ENCODE measurements around the gene CETN2. TPM values are rescaled to one million over a fixed set of nuclear protein-coding genes. Genes with fewer than 3 reads are reported as not detected.

CETN2 gene
- total and polyA plus RNA-seq, 2 donors (not counting 3 experiments of a cell fraction or from before 2014, with no cell fraction given) = 15.4 to 28.2 TPM

Other genes with a start within 250 kb of the CETN2 start
- not detected in 2 replicates for gene GABRQ, start 192.9 kb downstream of the CETN2 start, total RNA-seq
- gene GABRQ, start 192.9 kb downstream of the CETN2 start, polyA plus RNA-seq = 0.01 and 0.02 TPM in 2 replicates
- gene MAGEA3, start 132.0 kb downstream of the CETN2 start, total RNA-seq = not detected in 2 replicates
- not detected in 2 replicates for gene MAGEA3, start 132.0 kb downstream of the CETN2 start, polyA plus RNA-seq
- gene CSAG2, start 121.5 kb downstream of the CETN2 start, total RNA-seq = not detected in 2 replicates
- not detected in 2 replicates for gene CSAG2, start 121.5 kb downstream of the CETN2 start, polyA plus RNA-seq
- not detected in 2 replicates for gene MAGEA2B, start 116.1 kb downstream of the CETN2 start, total RNA-seq
- gene MAGEA2B, start 116.1 kb downstream of the CETN2 start, polyA plus RNA-seq = not detected in 2 replicates
- gene CSAG1, start 97.0 kb downstream of the CETN2 start, total RNA-seq = not detected in 2 replicates
- not detected in 2 replicates for gene CSAG1, start 97.0 kb downstream of the CETN2 start, polyA plus RNA-seq
- gene MAGEA12, start 97.0 kb downstream of the CETN2 start, total RNA-seq = not detected in 2 replicates
- gene MAGEA12, start 97.0 kb downstream of the CETN2 start, polyA plus RNA-seq = not detected in 2 replicates
- gene MAGEA2, start 76.9 kb downstream of the CETN2 start, total RNA-seq = not detected in 2 replicates
- not detected in 2 replicates for gene MAGEA2, start 76.9 kb downstream of the CETN2 start, polyA plus RNA-seq
- gene CSAG3, start 71.5 kb downstream of the CETN2 start, total RNA-seq = not detected in 2 replicates
- not detected in 2 replicates for gene CSAG3, start 71.5 kb downstream of the CETN2 start, polyA plus RNA-seq
- not detected in 2 replicates for gene MAGEA6, start 61.1 kb downstream of the CETN2 start, total RNA-seq
- gene MAGEA6, start 61.1 kb downstream of the CETN2 start, polyA plus RNA-seq = not detected in 2 replicates
- 40.0 and 43.4 TPM in 2 replicates for gene NSDHL, start 306 bp upstream of the CETN2 start, total RNA-seq
- gene NSDHL, start 306 bp upstream of the CETN2 start, polyA plus RNA-seq = 43.7 and 44.5 TPM in 2 replicates
- 19.7 and 31.6 TPM in 2 replicates for gene ZNF185, start 67.3 kb upstream of the CETN2 start, total RNA-seq
- gene ZNF185, start 67.3 kb upstream of the CETN2 start, polyA plus RNA-seq = 15.5 and 18.7 TPM in 2 replicates
- not detected in 2 replicates for gene PNMA5, start 163.4 kb upstream of the CETN2 start, total RNA-seq
- gene PNMA5, start 163.4 kb upstream of the CETN2 start, polyA plus RNA-seq = not detected in 2 replicates
- not detected in 2 replicates for gene PNMA3, start 225.7 kb upstream of the CETN2 start, total RNA-seq
- gene PNMA3, start 225.7 kb upstream of the CETN2 start, polyA plus RNA-seq = not detected in 2 replicates
- 1.3 and 1.8 TPM in 2 replicates for gene PNMA6A, start 241.7 kb upstream of the CETN2 start, total RNA-seq
- 1.2 and 1.4 TPM in 2 replicates for gene PNMA6A, start 241.7 kb upstream of the CETN2 start, polyA plus RNA-seq